H54 (cell line): ENCODE results near the gene VPS37B.
"Not testable (repeated sequence)": the region's sequence is repeated elsewhere in the genome, so short reads cannot be mapped to it uniquely, and the experiment has no call there.

Experiments used
- DNase-seq: peaks from one replicate; pipeline ENCODE4 v3.0.0; 2011; ENCODE audit warnings: low spot score, mixed read lengths; ENCODE audit not compliant: insufficient read length
- FAIRE-seq: peaks from 3 replicates; lab custom pipeline; 2011; peaks lifted over from hg19 to GRCh38; lab: Jason Lieb, UNC
- POLR2A ChIP-seq: IDR thresholded peaks from 2 replicates; pipeline ENCODE4 v1.6.1; 2011; ENCODE audit warnings: low read depth, mild to moderate bottlenecking, low read length

VPS37B gene

GRCh38 chr12:122882908-122883558 is 12.9 kb downstream of the VPS37B start:
- FAIRE-seq = no peak
- no peak for TF ChIP-seq POLR2A
- DNase-seq = no peak

GRCh38 chr12:122880668-122881067 is 15.3 kb downstream of the VPS37B start:
- FAIRE-seq (peak; percentile 66), DNase-seq (no peak)
- no peak for TF ChIP-seq POLR2A

- FAIRE-seq = no peak
- no peak for DNase-seq
Measured at GRCh38 chr12:122880155-122880667, 15.7 kb downstream of the VPS37B start.

GRCh38 chr12:122878780-122879612 is 16.9 kb downstream of the VPS37B start:
- no peak for FAIRE-seq
- TF ChIP-seq POLR2A = no peak
- DNase-seq = no peak

More at GRCh38 chr12:122880155-122880667, 15.7 kb downstream of the VPS37B start:
- TF ChIP-seq POLR2A = no peak

GRCh38 chr12:122876731-122877130 is 19.2 kb downstream of the VPS37B start:
- FAIRE-seq (no peak), DNase-seq (no peak)
- TF ChIP-seq POLR2A = no peak

GRCh38 chr12:122876281-122876680 is 19.6 kb downstream of the VPS37B start:
- DNase-seq, FAIRE-seq: not testable (repeated sequence)

GRCh38 chr12:122875590-122876220 is 20.2 kb downstream of the VPS37B start:
- FAIRE-seq (no peak), DNase-seq (no peak)
- no peak for TF ChIP-seq POLR2A

GRCh38 chr12:122874081-122874480 is 21.8 kb downstream of the VPS37B start:
- no peak for TF ChIP-seq POLR2A
- no peak for DNase-seq
- no peak for FAIRE-seq

- TF ChIP-seq POLR2A = no peak
- DNase-seq (no peak), FAIRE-seq (no peak)
Measured at GRCh38 chr12:122873540-122873939, 22.4 kb downstream of the VPS37B start.

- TF ChIP-seq POLR2A = no peak
- FAIRE-seq (no peak), DNase-seq (no peak)
Measured at GRCh38 chr12:122872815-122873361, 23.0 kb downstream of the VPS37B start.

- DNase-seq (no peak), FAIRE-seq (no peak)
- no peak for TF ChIP-seq POLR2A
Measured at GRCh38 chr12:122871851-122872780, 23.8 kb downstream of the VPS37B start.

GRCh38 chr12:122870867-122871664 is 24.9 kb downstream of the VPS37B start:
- no peak for DNase-seq
- no peak for TF ChIP-seq POLR2A
- no peak for FAIRE-seq
